HCT116 (cell line): ENCODE data around the gene REG1B.

Experiments used
- CTCF ChIP-seq, 3 experiments: fragments of 200-600 bp in 1 of 3; sonication (generic) in 1 of 3; IDR thresholded peaks in 2 of 3; conservative IDR thresholded peaks in 1 of 3; 2 replicates each; pipeline ENCODE4 v1.5.1; 2012 to 2017; ENCODE audit warnings: low read depth in 2 of 3, low read length in 2 of 3, antibody characterized with exemption in 1 of 3, borderline replicate concordance in 1 of 3, control low read depth in 1 of 3, mild to moderate bottlenecking in 1 of 3, mixed read lengths in 1 of 3, mixed run types in 1 of 3, moderate library complexity in 1 of 3; ENCODE audit not compliant: insufficient read depth in 1 of 3
- EZH2 ChIP-seq: fragments of 200-600 bp; sonication (generic); IDR thresholded peaks from 2 replicates; pipeline ENCODE4 v1.6.1; 2017; ENCODE audit warnings: antibody characterized with exemption, mixed run types
- POLR2A ChIP-seq: IDR thresholded peaks from 2 replicates; pipeline ENCODE4 v1.7.0; 2011; ENCODE audit warnings: borderline replicate concordance; ENCODE audit not compliant: insufficient read depth, insufficient read length; ENCODE audit errors: extremely low read depth

DNA sequence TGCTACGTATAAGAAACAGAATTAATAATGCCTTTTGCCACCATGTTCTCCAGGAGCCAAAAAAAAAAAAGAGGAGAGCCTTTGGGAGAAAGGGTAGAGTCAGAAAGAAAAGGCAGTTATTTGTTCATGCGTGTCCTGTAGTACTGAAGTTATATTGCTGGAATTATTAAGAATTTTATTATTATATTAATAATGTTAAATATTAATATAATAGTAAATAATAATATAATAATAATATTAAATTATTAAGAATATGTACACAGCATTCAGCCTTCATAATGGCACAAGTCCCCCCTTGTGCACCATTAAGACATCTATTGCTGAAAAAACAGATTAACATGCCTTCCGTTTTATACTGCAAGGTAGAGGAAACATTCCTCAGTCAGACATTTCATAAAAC, 40.6 kb upstream of the REG1B start:
- TF ChIP-seq POLR2A = no peak
- no peak for TF ChIP-seq CTCF (IDR thresholded peaks at IDR 0.05 in 2 of 3, conservative IDR thresholded peaks at IDR 0.05 in 1 of 3; ENCODE audit: borderline replicate concordance in 1 of 3, insufficient read depth in 1 of 3, low read depth in 2 of 3, low read length in 2 of 3)
- TF ChIP-seq EZH2 = no peak
